Activated CD4-positive, alpha-beta T cell treated with anti-CD3 and anti-CD28 coated beads, Interleukin-10, Interleukin-2, amounts not matched to agents 100 ng/mL and 50 ng/mL, durations not matched to agents 16 hours and 8 hours (primary cell): ENCODE measurements around the gene PTPRF.
A peak's percentile ranks its signal among the peaks of the same experiment; 100 is the strongest.
"Not testable (repeated sequence)": the region's sequence is repeated elsewhere in the genome, so short reads cannot be mapped to it uniquely, and the experiment has no call there.

Experiments used
- DNase-seq: peaks from one replicate; pipeline ENCODE4 v3.0.0-alpha.2; 2020

PTPRF gene

GRCh38 chr1:43530483-43531106 lies at the start of gene PTPRF:
Gene PTPRF, plus strand, starts transcription at chr1:43530883. Its CDS starts 14,193 bp downstream, at chr1:43545076.
- DNase-seq = peak; percentile 23

DNA sequence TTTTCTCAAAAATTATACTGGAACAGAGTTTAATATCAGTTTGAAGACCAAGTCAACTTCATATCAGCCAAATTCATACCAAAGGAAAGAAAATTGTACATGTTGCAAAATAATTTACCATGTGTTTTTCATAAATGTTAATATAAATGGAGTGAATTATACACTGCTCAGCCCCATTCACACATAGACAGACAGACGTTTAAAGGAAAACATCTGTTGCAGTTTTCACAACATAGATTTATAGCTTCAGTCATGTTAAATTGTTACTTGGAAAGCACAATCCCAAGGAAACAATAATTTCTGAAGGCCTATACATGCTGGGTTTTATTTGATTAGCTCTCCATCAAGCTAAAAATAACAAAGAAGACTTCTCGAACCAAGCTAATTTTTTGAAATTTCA lies 49.2 kb upstream of the PTPRF start:
- DNase-seq = no peak

DNA sequence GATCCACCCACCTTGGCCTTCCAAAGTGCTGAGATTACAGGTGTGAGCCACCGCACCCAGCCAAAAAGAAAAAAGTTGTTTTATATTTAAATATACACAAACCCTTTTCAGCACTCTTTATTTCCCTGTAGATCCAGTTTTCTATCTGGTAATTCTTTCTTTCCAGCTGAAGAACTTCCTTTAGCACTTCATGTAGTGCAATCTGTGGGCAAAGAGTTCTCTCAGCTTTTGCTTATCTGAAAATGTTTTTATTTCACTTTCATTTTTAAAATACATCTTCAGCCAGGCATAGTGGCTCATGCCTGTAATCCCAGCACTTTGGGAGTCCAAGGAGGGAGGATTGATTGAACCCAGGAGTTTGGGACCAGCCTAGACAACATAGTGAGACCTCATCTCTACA lies 48.5 kb upstream of the PTPRF start:
- DNase-seq = no peak

DNA sequence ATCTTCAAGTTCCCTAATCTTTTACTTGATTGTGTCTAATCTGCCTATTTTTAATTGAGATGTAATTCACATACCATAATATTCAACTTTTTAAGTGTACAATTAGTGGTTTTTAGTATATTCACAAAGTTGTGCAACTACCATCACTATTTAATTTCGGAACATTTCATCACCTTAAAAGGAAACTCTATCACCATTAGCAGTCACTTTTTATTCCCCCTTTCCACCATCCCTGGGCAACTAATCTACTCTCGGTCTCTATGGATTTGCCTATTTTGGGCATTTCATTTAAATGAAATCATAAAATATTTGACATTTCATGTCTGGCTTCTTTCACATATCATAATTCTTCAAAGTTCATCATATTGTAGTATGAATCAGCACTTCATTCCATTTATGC lies 46.3 kb upstream of the PTPRF start:
- DNase-seq = no peak

GRCh38 chr1:43488165-43488564 lies 42.5 kb upstream of the PTPRF start:
- DNase-seq = no peak

DNA sequence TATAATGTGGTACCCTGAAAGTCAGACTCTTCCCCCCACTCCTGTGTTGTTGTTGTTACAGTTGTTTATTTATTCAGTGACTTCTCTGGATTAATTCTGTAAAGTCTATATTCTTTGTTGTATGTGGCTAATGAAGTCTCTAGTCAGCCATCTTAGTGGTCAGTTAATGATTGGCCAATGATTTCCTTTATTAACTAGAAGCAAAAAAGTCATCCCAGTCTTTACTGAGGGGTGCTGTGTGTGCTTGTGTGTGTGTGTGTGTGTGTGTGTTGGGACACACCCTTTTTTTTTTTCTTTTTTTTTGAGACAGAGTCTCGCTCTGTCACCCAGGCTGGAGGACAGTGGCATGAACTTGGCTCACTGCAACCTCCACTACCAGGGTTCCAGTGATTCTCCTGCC lies 39.6 kb upstream of the PTPRF start:
- DNase-seq = no peak

GRCh38 chr1:43492826-43493225 lies 37.9 kb upstream of the PTPRF start:
- no peak for DNase-seq

DNA sequence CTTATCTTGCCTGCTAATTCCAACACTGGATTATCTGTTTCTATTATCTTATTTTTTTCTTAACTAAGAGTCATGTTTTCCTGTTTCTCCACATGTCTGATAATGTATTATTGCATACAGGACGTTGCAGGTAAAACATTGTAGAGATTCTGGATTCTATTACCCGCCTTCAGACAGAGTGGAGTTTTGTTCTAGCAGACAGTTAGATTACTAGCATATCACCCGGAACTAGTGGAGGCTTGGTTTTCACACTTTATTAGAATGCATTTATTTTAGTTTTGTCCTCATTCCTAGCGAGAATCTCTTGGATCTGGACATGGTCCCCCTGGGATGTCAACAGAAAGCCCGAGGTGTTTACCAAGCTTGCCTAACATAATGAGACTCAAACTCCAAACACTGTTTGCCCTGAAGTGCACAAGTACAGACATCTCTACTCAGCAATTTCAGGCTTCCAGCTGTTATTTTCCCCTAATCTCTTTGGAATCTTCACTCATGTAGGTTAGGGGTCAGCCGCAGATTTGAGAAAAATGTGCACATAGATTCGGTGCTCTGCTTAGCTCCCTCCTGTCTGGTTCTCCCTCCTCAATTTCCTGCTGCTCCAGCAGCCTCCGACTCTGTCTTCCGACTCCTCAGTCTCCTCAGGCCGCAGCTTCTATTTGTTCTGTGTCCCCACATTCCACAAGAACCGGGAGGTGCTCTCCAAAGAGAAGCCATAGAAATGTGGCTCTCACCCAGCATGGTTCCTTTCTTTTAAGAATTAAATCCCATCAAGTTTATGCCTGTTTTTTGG lies 36.8 kb upstream of the PTPRF start:
- DNase-seq = no peak

- DNase-seq = no peak
Measured at GRCh38 chr1:43495204-43495603, 35.5 kb upstream of the PTPRF start.

- no peak for DNase-seq
Measured at GRCh38 chr1:43499898-43500297, 30.8 kb upstream of the PTPRF start.

DNA sequence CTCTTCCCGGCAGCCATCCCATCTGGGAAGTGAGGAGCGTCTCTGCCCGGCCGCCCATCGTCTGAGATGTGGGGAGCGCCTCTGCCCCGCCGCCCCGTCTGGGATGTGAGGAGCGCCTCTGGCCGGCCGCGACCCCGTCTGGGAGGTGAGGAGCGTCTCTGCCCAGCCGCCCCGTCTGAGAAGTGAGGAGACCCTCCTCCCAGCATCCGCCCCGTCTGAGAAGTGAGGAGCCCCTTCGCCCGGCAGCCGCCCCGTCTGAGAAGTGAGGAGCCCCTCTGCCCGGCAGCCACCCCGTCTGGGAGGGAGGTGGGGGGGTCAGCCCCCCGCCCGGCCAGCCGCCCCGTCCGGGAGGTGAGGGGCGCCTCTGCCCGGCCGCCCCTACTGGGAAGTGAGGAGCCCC lies 28.9 kb upstream of the PTPRF start:
- not testable (repeated sequence) for DNase-seq

- DNase-seq = no peak
Measured at GRCh38 chr1:43503534-43503933, 27.1 kb upstream of the PTPRF start.

DNA sequence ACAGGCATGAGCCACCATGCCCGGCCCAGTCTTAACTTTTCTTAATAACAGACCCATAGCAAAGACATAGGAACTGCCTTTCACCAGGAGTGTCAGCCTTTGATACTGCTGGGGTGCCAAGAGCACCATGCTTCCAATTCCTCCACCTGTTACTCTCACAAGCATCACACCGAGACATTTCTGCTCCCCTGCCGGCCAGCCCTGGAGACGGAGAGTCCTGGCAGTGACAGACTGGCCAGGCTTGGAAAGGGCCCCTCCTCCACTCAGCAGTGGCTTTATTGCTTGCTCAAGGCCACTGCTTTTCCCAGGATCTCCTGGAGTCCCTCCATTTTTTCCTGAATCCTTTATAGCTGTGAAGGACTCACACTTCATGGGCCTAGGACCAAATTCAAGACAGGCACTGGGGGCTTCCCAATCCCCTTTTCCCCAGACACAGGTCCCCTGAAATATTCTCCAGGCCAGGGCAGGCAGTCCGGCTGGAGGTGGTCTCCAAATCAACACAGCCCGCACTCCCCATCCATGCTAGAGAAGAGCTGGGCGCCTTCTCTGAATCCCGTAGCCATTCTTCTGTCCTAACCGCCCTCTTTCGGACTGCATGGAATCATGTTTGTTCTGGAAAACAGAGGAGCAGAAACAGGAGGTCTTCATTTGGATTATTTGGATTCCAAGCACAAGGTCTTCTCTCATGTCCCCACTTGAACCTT lies 25.5 kb upstream of the PTPRF start:
- no peak for DNase-seq

- no peak for DNase-seq
Measured at GRCh38 chr1:43506233-43506632, 24.4 kb upstream of the PTPRF start.

DNA sequence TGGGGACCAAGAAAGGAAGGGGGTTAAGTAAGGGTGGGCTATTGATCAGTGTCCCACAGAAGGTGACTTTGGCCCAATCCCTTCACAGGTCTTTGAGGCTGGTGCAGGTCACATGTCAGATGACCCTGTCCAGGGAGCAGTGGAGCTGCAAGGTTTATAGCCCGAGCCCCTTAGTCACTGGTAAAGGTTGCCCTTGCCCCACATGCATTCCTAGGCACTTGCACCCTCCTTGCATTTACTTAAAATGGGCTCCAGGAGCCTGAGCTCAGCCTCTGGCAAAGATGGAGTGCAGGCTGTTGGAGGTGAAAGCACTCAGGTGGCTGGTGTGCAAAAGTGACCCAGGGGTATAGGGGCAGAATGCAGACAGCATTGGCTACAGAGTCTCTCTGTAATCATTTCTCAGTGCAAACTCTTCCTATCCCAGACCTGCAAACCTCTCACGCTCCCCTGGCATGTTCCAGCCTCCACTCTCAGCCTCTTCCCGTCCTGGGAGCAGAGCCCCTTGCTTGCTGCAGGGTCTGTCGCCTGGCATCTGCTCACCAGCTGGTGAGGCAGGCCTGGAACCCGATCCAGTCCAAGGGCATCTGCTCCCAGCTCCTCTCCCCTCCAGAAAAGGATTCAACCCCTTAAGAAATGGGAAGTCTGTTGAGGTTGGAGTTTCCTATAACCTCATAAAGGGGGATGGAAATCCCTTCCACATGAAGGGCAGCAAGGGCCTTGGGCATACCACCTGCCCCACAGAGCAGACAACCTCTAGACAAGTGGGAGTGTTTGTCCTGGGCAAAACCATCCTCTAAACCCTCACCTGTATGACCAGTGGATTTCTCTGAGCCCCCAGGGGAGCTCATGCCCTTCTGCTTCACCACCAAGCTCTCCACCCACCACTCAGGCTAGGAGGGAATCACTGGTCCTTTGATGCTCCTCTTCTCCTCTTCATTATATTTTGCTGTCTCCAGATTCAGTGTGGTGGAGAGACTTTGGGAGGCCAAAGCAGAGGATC lies 23.1 kb upstream of the PTPRF start:
- DNase-seq = no peak

- DNase-seq = no peak
Measured at GRCh38 chr1:43509007-43509739, 21.5 kb upstream of the PTPRF start.

DNA sequence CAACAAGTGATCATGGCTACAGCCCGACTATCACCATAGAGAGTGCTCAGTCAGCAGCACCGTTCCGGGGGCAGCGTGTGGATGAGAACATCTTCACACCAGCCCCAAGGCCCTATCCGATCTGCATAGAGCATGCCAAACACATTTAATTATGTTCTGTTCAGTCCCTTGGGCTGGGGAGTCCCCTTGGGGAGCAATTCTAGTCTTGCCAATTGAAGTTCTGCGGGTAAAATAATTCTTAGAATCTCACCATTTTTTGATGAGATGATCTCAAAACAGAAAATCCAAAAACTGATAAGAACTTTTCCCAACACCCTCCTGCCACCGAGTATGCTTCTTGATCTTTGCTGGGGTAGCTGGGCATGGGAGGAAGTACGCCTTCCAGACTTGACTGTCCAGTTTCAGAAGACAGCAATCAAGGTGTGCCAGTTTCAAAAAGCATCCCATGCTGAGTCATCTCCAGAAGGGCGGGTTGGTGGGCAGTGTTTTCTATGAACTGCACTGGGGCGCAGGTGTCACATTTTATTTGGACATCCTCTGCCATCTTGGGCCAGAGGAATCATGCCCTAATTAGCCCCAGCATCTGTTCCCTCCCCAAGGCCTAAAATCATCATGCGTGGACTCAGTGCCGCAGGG lies 20.8 kb upstream of the PTPRF start:
- peak; percentile 75 for DNase-seq

GRCh38 chr1:43510621-43511020 lies 20.1 kb upstream of the PTPRF start:
- DNase-seq = no peak

DNA sequence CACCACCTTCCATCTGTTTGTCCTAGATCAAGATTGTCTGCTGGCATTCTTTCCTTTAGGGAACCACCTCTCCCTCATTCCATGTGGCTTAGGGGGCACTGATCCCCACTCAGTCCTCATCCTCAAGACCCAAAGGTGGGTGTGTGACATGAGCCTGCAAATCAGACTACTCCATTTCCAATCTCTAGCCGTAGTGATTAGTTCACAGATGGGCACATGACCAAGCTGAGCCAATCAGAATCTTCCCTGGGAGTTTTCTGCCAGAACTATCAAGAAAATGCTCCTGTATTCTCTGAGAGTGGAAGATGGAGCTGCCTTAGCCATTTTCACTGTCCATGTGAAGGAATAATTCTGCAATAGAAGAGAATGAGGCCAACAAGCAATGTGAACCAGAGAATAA lies 19.3 kb upstream of the PTPRF start:
- DNase-seq = no peak

- no peak for DNase-seq
Measured at GRCh38 chr1:43512133-43512532, 18.6 kb upstream of the PTPRF start.

- DNase-seq = no peak
Measured at GRCh38 chr1:43512681-43513080, 18.0 kb upstream of the PTPRF start.
